Fibroblast of skin of back (primary cell): ENCODE measurements around the gene ENC1.

ENCODE experiments used
- DNase-seq: peaks from one replicate; pipeline ENCODE4 v3.0.0-alpha.2; 2013

ENC1 gene

DNA sequence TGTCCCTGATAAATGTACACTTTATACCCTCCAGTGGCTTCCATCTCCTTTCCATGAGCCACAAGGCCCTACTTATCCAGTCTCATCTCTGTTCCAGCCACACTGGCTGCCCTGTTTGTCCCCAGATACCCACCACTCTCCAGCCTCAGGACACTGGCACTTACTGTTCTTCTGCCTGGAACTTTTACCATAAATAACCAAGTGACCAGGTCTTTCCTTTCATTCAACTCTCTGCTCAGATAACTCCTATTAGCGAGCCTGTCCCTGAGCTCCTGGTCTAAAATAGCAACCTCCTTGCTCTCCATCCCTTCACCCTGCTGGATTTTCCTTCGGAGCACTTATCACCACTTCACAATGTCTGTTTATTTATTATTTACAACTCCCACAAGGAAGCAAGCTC lies 16.6 kb upstream of the ENC1 start:
- DNase-seq = no peak

DNA sequence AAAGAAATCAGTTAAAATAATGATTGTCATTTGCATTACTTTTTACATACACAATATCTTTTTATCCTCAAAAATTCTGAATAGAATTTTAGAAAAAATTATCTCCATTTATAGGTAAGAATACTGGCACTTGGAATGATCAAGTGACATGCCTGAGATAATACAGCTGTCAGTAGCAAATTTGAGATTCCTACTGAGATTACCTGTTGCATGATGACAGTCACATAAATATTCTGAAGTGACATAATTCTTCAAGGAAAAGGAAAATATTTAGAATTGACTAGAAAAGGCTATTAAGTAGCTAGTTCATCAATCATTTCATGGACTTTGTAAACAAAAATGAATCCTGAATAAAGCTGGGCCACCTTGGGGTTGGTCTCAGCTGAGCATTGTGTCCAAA lies 15.2 kb upstream of the ENC1 start:
- no peak for DNase-seq

DNA sequence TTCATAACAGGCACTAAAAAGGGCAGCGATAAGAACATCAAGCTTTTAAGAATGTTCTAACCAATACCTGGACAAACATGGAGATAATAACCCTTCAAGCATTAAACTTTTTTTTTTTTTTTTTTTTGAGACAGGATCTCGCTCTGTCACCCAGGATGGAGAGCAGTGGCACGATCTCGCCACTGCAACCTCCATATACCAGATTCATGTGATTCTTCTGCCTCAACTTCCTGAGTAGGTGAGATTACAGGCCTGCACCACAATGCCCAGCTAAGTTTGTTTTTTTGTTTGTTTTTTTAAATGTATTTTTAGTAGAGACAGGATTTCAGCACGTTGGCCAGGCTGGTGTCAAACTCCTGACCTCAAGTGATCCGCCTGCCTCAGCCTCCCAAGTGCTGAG lies 14.7 kb upstream of the ENC1 start:
- no peak for DNase-seq

DNA sequence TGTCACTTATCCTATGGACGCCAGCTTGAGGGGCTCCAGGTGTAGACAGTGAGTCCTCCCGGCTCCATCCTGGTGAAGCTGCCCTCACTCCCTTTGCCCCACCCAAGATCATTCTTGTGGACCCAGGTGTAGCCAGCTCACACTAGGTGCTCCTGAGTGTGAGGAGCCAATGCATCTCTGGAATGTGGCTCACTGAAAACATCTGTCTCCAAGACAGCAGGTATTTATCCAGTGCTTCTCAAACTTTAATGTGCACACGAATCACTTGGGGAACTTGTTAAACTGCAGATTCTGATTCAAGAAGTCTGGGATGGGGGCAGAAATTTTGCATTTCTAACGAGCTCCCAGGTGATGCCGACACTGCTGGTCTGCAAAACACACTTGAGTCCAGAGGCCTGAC lies 13.5 kb upstream of the ENC1 start:
- no peak for DNase-seq

DNA sequence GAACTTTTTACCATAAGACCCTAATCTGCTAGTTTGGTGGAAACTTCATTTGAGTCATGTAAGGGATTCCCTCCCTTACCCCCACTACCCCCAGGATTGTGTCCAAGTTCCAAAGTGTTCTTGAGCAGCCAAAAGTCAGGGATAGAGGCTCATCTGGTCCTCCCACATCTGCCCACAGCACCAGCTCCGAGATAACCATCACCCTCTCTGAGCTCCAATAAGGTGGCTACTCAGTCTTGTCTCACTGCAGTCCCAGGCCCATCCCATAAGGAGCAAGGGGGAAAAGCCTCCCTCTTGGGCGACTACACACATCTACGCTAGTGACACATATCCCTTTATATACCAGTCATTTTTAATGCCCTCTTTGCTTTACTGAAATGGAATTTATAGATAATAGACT lies 12.0 kb upstream of the ENC1 start:
- no peak for DNase-seq

DNA sequence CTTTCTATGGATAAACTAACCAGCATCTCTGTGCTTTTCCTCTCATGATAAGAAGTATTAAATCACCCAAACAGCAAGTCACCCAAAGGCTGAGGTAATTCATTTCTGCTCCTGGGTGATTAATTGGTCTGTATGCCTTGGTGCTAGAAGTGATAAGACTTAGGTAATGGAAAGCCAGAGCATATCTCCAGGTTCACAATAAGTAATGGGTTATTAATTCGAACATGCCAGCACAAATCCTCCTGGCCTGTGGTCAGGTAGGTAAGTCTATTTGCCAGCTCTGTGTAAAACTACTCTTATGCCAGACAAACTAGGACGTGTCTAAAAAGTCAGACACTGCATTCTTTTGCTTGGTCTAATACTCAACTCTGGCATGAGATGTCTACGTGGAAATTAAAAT lies 11.2 kb upstream of the ENC1 start:
- no peak for DNase-seq

DNA sequence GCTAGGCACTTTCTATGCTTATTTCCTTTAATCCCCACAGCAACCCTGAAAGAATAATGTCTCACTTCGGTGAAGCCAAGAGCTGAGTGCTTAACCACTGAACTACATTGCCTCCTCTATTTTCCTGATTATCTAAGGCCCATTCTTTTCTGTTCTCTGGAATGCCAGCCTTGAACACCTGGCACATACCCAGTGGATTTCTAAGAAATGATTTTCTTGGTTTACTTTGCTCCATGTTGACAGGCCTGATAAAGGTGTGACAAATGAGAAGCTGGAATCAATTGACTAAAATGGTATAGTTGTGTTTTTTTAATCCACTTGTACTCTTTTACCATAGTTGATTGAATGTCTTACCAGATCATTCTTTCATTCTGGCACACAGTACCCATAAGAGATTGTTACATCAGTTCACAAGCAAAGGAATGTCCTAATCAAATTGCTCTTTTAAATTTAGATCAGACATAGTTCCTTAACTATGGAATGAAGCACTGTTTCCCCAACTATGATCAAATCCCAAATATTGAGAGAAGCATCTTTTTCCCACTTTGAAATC lies 9.0 kb upstream of the ENC1 start:
- no peak for DNase-seq

DNA sequence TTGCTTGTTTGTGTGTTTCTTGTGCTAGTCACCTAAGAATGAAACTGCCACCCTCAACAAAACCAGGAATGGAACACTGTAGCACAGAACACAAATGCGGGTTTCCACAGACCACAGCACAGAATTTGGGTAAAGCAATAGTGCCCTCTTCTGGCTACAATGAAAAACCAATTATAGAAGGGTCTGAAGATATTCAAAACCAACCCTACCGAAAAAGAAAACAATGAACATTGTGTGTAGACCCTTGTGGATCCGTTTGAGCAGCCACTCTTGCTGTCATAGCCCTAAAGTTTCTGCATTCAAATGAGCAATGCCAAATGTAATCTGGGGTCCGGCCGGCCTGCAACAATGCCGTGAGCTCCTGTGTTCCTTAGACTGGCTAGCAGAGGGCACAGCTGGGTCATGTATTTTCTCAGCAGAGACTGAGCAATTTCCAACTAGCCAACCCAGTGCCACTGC lies 8.3 kb upstream of the ENC1 start:
- DNase-seq = peak; percentile 67

DNA sequence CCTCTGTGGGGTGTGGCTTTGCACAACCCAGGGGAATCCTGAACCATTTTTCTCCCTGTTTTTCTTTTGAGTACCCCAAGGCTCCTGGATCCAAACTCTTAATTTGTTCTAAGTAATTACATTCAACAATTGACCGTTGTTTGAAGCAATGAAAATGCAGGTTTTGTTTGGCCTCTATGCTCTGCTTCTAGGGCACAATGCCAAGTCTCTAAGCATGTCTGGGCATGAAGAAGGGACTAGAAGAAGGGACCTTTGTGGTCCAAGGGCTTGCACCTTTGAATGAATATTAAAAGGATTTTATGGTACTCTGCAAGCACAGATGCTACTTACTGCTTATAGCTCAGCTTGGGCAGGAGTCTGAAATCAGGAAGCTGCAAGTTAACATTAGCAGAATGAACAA lies 6.6 kb upstream of the ENC1 start:
- DNase-seq = no peak

DNA sequence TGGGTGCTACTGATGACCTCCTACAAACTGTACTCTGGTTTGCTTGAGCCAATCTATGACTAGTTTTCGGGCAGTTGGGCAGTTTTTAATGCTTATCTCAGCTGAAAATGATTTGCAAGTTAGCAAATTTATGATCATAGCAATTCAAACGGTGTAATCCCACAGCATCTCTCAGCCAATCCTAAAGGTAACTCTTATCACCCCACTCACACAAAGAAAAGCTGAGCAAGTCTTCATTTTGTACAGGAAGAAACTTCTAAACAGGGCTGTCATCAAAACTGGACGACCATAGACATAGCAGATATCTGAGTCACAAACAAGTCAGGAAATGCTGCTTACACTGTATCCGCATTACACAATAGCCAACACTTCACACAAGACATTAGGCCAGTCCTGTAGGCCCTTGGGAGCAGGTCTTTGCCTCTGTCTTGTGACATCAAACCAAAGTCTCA lies 2.6 kb upstream of the ENC1 start:
- DNase-seq = peak; percentile 95

DNA sequence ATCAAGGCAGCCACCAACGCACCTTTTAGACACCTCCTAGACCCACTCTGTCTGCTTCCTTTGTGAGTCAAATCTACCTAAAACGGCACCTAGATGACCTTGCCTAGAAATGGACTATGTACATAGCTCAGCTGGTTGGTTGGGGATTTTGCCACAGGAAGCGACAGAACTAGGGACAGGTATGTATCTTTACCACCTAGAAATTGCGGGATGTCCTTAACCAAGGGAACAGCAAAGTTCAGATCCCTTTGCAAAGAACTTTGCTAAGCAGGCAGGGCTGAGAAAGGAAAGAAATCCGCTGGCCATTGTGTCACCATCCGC lies 2.0 kb upstream of the ENC1 start:
- DNase-seq = no peak

DNA sequence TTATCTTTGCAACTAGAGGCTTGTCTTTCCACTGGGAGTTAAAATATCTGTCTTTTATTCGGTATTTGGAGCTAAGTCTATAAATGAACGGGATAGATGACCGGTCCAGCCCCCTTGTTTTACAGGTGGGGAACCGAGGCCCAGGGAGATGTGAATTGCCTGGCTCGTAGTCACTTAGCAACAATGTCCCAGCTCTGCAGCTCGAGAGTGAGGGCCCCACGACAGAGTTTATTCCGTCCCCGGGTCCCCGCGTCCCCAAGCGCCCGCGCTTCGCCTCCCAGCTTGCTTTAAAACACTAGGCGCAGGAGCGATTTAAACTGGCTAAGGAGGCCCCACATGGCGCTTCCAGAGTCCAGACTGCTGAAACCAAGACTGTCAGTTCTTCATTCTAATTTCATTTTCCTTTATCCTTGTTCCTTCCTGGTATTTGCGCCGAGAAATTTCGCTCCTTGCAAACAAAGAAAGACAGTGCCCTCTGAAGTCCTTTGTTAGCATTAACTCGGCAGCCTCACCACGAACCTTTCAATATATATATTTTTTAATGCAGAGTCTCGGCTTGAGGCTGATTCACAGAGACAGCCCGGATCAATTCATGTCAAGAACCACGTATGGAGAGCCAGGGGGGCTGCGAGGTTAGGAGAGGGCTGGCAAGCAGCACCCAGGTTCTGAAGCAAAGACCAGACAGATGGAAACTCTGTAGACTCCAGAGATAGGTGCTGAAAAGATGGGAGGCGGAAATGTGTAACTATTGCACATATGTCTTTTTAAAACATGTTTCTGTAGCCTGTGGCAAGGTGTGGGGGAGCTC lies 1.4 kb upstream of the ENC1 start:
- peak; percentile 88 for DNase-seq

DNA sequence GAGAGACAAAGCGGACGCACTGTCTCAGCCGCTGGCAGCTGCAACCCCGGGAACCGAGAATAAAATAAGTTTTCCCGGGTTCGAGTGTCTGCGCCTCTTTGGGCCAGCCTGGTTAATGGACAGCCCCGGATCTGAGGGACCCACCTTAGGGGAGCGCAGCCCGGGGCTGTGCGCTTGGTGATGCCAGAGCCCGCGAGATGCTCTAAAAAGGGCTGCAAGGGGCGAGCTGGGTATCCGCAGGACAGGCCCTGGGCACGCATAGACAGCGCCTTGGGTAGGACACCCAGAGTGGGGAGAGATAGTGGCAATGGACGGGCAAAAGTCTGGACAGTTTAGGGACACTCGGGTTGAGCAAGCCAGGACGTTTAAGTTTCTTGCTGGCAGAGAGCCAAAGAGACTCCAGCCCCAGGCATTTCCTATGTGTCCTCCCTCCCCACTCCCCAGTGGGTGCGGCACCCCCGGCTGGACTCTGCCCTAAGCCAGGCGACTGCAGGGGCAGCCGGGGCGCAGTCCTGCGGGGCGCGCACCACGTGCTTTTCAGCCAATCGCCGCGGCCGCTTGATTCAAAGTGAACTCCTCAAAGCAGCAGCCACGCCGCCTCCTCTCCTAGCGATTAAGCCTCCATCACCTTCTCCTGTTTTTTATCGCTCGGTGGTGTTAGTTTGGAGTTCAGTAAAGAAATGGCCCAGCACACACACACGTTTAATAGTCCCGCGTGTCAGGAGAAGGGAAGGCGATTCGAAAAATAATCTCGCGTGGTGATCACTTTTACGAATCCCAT lies 616 bp upstream of the ENC1 start:
- peak; percentile 89 for DNase-seq

DNA sequence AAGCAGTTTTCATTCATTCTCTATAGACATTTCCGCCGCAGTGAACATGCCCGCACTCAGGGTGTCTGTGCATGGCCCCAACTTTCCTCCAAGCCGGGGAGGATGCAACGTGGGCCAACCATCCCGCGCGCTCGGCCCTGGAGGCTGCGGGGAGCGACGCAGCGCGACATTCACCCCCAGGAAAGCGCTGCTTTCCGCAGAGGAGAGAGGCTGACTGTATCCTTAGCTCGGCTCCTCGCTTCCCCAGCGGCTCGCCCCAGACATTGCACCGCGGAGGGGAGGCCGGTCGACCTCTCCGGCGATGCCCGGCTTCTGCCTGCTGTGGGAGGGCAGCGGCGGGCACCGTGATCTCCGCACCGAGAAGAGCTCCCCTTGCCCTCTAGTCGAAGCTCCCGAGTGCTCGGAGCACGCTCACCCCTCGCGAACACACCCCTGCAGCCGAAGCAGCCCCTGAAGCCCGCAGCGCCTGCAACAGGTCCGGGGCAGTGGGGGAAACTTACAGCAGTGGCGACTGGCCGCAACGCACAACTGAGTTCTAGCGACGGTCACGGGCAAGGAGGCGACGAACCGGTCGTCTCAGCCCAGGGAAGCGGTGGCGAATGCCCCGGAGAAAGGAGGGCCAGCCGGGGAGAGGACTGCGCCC lies 600 bp downstream of the ENC1 start:
- peak; percentile 51 for DNase-seq

DNA sequence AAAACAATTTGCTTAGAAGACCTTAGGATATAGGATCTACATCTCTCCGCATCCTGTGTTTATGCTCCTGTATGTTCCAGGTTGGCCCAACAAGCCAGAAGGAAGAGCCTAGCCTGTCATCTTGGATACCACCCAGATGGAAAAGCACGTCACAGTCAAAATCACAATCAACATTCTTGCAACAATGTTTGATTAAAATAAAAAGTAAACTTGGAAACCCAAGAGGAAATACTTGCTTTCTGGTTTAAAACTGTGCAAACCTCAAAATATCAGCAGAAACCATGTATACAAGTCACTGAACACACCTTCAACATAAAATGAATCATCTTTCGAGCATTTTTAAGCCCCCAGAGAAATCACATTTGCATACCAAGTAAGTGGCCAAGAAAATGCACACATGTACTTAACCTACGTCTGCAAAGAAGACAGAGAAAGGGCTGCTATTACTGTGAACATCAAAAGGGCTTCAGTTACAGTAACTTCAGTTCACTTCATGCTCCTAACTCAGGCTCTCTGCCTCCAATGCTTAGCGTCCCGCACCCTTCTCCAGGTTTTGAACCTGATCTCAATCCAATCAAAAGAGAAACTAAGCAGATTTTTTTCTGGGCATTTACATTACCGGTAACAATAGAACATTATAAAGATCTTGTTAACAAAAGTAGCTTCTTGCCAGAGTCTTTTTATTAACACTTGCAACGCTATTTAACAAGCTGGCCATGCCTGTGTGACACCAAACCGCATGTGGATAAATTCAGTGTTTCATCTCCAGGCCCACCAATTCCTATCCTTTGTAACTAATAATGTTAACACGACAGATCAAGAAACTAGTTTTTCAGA lies 1.3 kb downstream of the ENC1 start:
- peak; percentile 50 for DNase-seq

DNA sequence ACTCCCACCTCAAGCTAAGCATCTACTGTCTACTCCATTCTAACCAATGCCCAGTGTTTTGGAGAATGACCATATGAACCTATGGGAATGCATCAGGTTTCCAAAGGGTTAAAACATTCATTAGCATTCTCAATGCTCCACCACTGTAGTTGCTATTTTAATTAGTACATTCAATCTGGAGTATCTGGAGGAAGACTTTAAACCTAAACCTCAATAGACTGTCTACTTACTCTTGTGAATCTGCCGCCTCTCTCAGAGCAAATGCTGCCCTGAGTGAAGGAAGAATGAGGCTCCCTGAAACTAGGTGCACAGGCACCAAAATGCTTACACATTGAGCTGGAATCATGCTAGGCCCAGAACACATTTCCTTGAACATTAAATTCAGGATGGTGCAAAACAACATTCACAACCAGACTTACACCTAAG lies 2.0 kb downstream of the ENC1 start:
- DNase-seq = no peak

DNA sequence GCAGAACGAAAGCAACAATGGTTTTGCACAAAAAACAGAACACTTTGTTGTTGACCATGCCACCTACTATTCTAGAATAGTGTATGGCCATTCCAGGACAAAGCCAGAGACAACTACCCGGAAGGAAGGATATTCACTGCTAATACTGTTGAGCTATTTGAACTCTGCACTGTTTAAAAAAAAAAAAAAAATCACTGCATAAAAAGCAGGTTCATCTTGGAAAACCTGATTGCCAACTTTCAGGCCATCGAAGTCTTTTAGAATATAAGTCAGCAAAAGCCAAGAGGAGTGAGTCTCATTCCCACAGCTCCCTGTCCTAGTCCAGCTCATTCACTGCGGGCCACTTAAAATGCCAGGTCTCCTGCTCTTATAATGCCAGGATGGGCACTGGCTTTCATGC lies 4.0 kb downstream of the ENC1 start:
- DNase-seq = no peak

DNA sequence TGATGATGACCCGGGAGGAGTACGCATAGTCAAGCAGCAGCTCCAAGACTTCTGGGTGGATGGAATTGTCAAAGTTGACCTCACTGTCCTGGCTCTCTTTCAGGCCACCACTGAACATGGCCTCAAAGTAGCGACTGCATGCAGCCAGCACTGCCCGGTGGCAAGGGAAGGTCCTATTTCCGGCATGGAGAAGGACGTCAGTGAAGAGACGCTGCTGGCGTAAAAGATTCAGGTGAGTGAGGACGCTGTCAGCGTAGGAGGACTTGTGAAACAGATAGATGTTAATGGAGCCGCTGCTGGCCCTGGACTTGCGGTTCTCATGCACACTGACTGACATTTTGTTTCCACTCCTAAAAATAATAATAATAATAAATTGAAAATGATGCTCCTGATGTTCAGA lies 4.4 kb downstream of the ENC1 start:
- DNase-seq = no peak

DNA sequence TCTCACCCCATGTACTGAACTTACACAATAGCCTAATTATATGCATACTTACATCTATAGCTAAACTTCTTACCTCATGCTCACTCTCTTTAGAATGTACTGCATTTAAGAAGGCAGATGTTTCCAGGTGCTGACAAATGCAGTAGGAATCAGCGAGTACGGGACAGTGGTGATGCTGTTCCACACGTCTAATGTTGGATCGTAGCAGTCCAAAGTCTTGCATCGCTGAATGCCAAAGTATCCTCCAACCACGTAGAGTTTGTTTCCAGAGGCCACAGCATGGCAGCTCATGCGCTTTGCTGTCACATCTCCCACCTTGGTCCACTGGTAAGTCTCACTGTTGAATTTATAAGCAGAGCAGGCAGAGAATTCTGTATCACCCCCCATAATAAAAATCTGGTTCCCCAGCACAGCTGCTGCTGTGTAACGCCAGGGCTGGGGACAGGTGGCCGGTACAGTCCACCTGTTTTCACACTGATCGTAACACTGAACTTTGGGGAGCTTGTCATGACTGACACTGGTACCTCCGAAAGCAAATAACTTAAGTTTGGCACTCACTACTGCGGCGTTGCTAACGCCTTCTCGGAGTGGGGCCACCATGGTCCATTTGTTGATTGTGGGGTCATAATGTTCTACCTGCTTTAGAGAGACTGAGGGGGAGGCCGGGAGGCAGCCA lies 5.8 kb downstream of the ENC1 start:
- DNase-seq = no peak

DNA sequence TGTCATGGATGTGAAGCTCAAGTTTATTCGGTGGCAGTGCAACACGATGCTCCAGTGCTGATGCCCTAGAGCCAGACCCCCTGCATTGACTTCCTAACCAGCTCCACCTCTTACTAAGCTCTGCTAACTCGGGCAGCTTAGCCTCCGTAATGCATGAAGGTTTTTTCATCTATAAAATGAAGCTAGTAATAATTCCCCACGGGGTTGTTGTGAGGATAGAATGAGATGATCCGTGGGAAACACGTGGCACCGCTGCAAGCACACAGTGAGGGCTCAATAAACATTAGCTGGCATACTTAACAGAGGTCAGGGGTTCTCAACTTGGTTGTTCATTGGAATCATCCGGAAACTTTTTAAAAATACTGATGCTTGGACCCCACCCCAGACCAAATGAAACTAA lies 6.8 kb downstream of the ENC1 start:
- DNase-seq = no peak

DNA sequence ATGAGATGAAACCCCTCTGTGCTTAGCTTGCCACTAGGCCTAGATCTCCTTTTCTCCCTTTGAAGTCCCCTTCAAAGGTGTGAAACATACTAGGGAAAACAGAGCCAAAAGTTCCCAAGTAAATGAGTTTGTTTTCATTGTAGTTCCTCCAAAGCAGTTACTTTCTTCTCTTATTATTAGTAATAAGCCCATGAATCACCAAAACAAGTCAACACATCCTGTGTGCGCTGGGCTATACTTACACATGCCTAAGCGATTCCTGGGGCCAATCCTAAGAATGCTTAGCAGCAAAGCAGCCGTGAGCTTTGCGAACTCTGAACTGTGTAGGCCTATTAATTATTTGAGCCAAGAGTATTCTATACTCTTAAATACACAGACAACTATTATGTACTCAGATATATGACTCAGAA lies 7.6 kb downstream of the ENC1 start:
- peak; percentile 64 for DNase-seq
